ENCODE results near the gene KCNG4. TPM values are rescaled to one million over a fixed set of nuclear protein-coding genes. Genes with fewer than 3 reads are reported as not detected.
A peak's percentile ranks its signal among the peaks of the same experiment; 100 is the strongest.

The KCNG4 gene
- total RNA-seq, 1 donor, result not detected

DNA sequence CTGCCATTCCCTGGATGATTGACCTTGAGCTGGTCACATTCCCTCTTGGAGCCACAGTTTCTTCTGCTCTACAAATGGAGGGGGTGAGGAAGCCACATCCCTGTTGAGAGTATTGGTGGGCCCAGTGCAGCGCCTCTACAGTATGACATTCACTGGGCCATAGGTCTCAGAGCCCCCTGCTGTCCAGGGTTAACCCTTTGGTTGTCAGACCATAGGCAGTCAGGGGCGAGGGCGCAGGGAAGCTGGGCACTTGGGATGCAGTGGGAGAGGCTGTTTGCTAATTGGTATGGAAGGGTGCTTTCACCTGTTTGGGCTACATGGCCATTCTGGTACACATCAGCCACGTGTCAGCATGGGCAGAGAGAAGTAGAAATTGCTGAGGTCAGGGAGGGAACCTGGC is 27.6 kb upstream of the KCNG4 start:
- TF ChIP-seq, protein P1, sequence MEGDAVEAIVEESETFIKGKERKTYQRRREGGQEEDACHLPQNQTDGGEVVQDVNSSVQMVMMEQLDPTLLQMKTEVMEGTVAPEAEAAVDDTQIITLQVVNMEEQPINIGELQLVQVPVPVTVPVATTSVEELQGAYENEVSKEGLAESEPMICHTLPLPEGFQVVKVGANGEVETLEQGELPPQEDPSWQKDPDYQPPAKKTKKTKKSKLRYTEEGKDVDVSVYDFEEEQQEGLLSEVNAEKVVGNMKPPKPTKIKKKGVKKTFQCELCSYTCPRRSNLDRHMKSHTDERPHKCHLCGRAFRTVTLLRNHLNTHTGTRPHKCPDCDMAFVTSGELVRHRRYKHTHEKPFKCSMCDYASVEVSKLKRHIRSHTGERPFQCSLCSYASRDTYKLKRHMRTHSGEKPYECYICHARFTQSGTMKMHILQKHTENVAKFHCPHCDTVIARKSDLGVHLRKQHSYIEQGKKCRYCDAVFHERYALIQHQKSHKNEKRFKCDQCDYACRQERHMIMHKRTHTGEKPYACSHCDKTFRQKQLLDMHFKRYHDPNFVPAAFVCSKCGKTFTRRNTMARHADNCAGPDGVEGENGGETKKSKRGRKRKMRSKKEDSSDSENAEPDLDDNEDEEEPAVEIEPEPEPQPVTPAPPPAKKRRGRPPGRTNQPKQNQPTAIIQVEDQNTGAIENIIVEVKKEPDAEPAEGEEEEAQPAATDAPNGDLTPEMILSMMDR (IDR thresholded peaks at IDR 0.05; ENCODE audit: insufficient read depth, low read length), result no peak
- DNase-seq (ENCODE audit: low read depth), result no peak
- no peak overlapping the region for H3K4me3 ChIP-seq (ENCODE audit: low read depth, low read length)

DNA sequence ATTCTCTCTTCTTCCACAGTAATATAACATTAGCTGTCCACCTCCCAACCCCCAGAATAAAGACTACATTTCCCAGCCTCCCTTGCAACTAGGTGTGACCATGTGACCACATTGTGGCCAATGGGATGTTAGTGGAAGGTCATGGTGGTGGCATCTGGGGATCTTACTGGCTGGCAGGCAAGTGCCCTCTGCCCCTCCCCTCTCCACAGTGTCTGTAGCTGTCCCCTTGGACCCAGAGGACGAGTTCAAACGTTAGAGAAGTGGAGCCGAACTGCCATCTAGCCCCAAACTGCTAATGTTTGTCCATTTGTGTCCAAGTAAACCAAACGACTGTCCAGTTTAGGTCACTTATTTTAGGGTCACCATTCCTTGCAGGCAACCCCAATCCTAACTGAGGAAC is 26.6 kb upstream of the KCNG4 start:
- DNase-seq (ENCODE audit: low read depth), result peak; percentile 36
- TF ChIP-seq, protein P1 (IDR thresholded peaks at IDR 0.05; ENCODE audit: insufficient read depth, low read length), result no peak
- no peak overlapping the region for H3K4me3 ChIP-seq (ENCODE audit: low read depth, low read length)

DNA sequence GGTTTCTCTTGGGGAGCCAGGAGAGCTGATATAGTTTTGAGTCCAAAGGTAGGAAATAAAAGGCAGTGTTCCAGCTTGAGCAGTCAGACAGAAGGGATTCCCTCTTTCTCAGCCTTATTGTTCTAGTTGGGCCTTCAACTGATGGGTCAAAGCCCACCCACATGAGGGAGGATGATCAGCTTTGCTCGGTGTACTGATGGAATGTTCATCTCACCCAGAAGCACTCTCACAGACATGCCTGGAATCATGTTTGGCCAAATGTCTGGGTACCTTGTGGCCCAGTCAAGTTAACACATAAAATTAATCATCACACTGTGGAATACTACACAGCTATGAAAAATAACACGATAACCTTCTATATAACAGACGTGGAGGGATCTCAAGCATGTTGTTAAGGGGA is 23.1 kb upstream of the KCNG4 start:
- TF ChIP-seq, protein P1 (IDR thresholded peaks at IDR 0.05; ENCODE audit: insufficient read depth, low read length), result no peak
- H3K4me3 ChIP-seq (ENCODE audit: low read depth, low read length), result no peak overlapping the region
- no peak for DNase-seq (ENCODE audit: low read depth)

DNA sequence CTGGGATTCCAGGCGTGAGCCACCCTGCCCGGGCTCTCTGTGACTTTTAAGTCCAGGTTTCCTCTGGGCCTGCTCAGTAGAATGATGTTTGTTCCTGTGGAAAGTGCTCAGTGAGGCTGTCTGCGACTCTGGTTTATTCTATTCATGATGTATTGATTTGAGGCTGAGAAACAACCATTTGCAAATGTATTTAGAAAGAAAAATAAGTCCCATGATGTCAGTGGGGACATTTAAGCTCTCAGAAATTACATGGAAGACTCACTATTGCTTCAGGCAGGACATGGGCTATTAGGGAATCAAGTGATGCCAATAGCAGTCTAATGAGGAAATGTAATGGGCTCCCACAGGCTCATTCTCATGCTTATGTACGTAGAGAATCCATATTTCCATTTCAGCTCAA is 22.2 kb upstream of the KCNG4 start:
- no peak overlapping the region for H3K4me3 ChIP-seq (ENCODE audit: low read depth, low read length)
- TF ChIP-seq, protein P1 (IDR thresholded peaks at IDR 0.05; ENCODE audit: insufficient read depth, low read length), result no peak
- DNase-seq (ENCODE audit: low read depth), result no peak

DNA sequence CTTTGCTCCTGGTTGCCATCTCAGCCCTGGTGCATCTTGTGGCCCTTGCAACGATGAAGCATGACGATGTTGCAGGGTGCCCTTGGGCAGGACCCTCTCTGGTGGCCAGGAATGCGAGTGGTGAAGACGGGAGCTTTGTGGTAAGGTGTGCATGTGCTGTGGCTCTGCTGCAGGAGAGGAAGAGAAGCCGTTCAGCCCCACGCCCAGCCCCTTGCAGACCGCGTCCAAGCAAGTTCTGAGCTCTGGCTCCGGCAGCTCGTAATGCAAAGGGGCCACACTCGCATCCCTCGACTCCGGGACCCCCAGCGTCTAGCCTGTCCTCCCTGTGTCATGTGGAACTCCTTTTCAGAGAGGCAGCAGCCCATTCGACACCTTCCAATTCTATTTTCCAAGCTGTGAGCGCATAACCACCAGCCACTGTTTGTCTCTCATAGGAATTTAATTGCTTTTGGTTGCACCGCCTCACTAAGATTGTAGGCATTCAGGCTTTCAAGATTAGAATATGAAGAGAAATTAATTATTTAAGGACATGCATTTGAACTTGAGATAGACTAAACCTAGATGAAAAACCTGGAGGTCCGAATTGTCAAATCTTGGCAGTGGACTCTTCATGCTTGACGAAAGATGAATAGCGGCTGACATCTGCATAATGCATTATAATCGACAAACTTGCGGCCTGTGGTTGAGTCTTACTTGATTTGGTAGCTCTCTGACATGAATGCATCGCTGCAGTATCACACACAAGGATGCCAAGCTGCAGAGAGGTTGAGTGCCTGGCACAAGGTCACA is 21.1 kb upstream of the KCNG4 start:
- TF ChIP-seq, protein P1 (IDR thresholded peaks at IDR 0.05; ENCODE audit: insufficient read depth, low read length), result no peak
- no peak for DNase-seq (ENCODE audit: low read depth)
- no peak overlapping the region for H3K4me3 ChIP-seq (ENCODE audit: low read depth, low read length)

DNA sequence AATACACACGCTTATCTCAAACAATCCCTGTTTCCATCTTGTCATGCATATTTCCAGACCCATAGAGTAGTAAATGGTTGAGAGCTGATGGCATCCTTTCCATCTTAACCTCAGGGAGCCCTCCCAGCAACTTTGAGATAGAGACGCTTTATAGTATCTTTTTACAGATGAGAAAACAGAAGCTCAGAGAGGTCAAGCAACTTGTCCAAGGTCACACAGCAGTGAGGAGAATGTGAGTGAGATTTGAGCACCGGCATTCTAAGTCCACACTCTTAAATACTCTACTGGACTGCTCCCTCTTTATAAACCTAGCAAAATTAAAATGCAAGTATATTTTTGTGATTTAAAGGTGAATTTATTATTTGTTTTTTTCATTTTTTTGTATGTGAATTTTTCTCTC is 19.9 kb upstream of the KCNG4 start:
- H3K4me3 ChIP-seq (ENCODE audit: low read depth, low read length), result no peak overlapping the region
- TF ChIP-seq, protein P1 (IDR thresholded peaks at IDR 0.05; ENCODE audit: insufficient read depth, low read length), result no peak
- DNase-seq (ENCODE audit: low read depth), result no peak

DNA sequence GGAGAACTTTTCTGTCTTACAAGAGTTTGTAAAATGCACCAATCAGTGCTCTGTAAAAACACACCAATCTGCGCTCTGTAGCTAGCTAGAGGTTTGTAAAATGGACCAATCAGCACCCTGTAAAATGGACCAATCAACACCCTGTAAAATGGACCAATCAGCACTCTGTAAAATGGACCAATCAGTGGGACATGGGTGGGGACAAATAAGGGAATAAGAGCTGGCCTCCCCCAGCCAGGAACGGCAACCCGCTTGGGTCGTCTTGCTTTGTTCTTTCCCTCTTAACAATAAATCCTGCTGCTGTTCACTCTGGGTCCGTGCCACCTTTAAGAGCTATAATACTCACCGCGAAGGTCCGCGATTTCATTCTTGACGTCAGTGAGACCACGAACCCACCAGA is 18.5 kb upstream of the KCNG4 start:
- TF ChIP-seq, protein P1 (IDR thresholded peaks at IDR 0.05; ENCODE audit: insufficient read depth, low read length), result no peak
- H3K4me3 ChIP-seq (ENCODE audit: low read depth, low read length), result no peak overlapping the region
- no peak for DNase-seq (ENCODE audit: low read depth)
